ENCODE results near the gene TOR1B.

GRCh38 chr9:129822898-129823541, 20.0 kb downstream of the TOR1B start:
- TF ChIP-seq POLR2A (IDR thresholded peaks at IDR 0.05) (no peak), CTCF (IDR thresholded peaks at IDR 0.05) (no peak)

Measured in esophagus squamous epithelium (tissue), 4 donors.